B cell (primary cell): Measurements from ENCODE around the gene TSPAN9. TPM values are rescaled to one million over a fixed set of nuclear protein-coding genes. Genes with fewer than 3 reads are reported as not detected.

Source experiments
- ATAC-seq: fragments of 200-7000 bp; cut with Tn5 transposase; one replicate; pipeline ENCODE4 v1.10.0; 2021; ENCODE audit warnings: low read depth, mild to moderate bottlenecking, moderate number of reproducible peaks, moderate library complexity
- CTCF ChIA-PET: fragments of 350-600 bp; sonication (Branson Sonifier 250); formaldehyde crosslinking; loops from one replicate; lab custom pipeline; 2021; ENCODE audit warnings: antibody characterized with exemption, inconsistent platforms; lab: Charles Lee
- POLR2A ChIA-PET: fragments of 350-600 bp; sonication (Branson Sonifier 250); formaldehyde crosslinking; loops from one replicate; lab custom pipeline; 2021; ENCODE audit warnings: antibody characterized with exemption; lab: Charles Lee
- DNase-seq: peaks from one replicate; pipeline ENCODE4 v3.0.0; 2013
- H2AFZ ChIP-seq: 2 replicates; pipeline ENCODE4 v1.6.1; 2012; ENCODE audit warnings: mild to moderate bottlenecking, low read depth, low read length; ENCODE audit not compliant: insufficient read depth, poor library complexity, severe bottlenecking
- H3K27ac ChIP-seq, 2 donors: 1 replicate in 1 of 2; 2 replicates in 1 of 2; pipeline ENCODE4 v1.5.1; 2012 to 2013; ENCODE audit warnings: low read length in 2 of 2, mild to moderate bottlenecking in 2 of 2, moderate library complexity in 1 of 2
- H3K27me3 ChIP-seq, 4 experiments: fragments of 200-600 bp in 1 of 4; sonication (generic) in 1 of 4; replicated peaks in 1 of 4; 1 replicate in 2 of 4; 2 replicates in 2 of 4; pipeline versions ENCODE4 v1.6.1 to v1.7.0; 2013 to 2016; ENCODE audit warnings: low read length in 3 of 4, mild to moderate bottlenecking in 2 of 4, mixed read lengths in 1 of 4, moderate library complexity in 1 of 4; ENCODE audit not compliant: insufficient read depth in 4 of 4, control insufficient read depth in 3 of 4; ENCODE audit errors: control extremely low read depth in 1 of 4
- H3K36me3 ChIP-seq, 2 experiments: replicated peaks in 1 of 2; 1 replicate in 1 of 2; 2 replicates in 1 of 2; pipeline versions ENCODE4 v1.6.1 to v1.7.1; 2013; ENCODE audit warnings: low read length in 1 of 2; ENCODE audit not compliant: insufficient read depth in 2 of 2, control insufficient read depth in 1 of 2; ENCODE audit errors: control extremely low read depth in 1 of 2, extremely low read depth in 1 of 2
- H3K4me1 ChIP-seq, 2 donors: fragments of 200-600 bp in 1 of 2; sonication (generic) in 1 of 2; 1 replicate in 1 of 2; 2 replicates in 1 of 2; pipeline versions ENCODE4 v1.5.1 to v1.6.1; 2013 to 2017; ENCODE audit warnings: low read length in 2 of 2; ENCODE audit not compliant: control insufficient read depth in 2 of 2, insufficient read depth in 2 of 2
- H3K4me2 ChIP-seq: replicated peaks from 2 replicates; pipeline ENCODE3; 2012; ENCODE audit warnings: mild to moderate bottlenecking, low read depth, low read length; ENCODE audit not compliant: poor library complexity, severe bottlenecking
- H3K4me3 ChIP-seq, 5 experiments: fragments of 200-600 bp in 1 of 5; sonication (generic) in 1 of 5; 1 replicate in 3 of 5; 2 replicates in 2 of 5; pipeline versions ENCODE4 v1.5.1 to v1.7.0; 2011 to 2016; ENCODE audit warnings: low read length in 4 of 5, mild to moderate bottlenecking in 4 of 5, low read depth in 2 of 5, control low read depth in 1 of 5, moderate library complexity in 1 of 5; ENCODE audit not compliant: insufficient read depth in 1 of 5; ENCODE audit errors: control extremely low read depth in 1 of 5, extremely low read depth in 1 of 5
- H3K79me2 ChIP-seq: fragments of 200-600 bp; sonication (generic); one replicate; pipeline ENCODE4 v1.6.0; 2016; ENCODE audit warnings: low read length; ENCODE audit not compliant: control insufficient read depth, insufficient read depth
- H3K9ac ChIP-seq: fragments of 200-600 bp; sonication (generic); 2 replicates; pipeline ENCODE4 v1.6.1; 2017; ENCODE audit warnings: mild to moderate bottlenecking, low read length, moderate library complexity
- H3K9me3 ChIP-seq, 3 donors: one replicate each; pipeline versions ENCODE4 v1.6.1 to v1.7.1; 2013; ENCODE audit warnings: low read length in 2 of 3; ENCODE audit not compliant: control insufficient read depth in 2 of 3, insufficient read depth in 1 of 3; ENCODE audit errors: control extremely low read depth in 1 of 3
- H4K20me1 ChIP-seq: 2 replicates; pipeline ENCODE4 v1.6.0; 2012; ENCODE audit warnings: mild to moderate bottlenecking, low read length; ENCODE audit not compliant: insufficient read depth, control insufficient read depth, poor library complexity, severe bottlenecking
- H3K27ac Mint-ChIP-seq: one replicate; pipeline ENCODE4 v1.8.0; 2021; ENCODE audit warnings: mixed read lengths
- H3K27me3 Mint-ChIP-seq: one replicate; pipeline ENCODE4 v1.8.0; 2021; ENCODE audit warnings: mixed read lengths
- H3K4me1 Mint-ChIP-seq: one replicate; pipeline ENCODE4 v1.8.0; 2021; ENCODE audit warnings: mixed read lengths
- H3K4me3 Mint-ChIP-seq: one replicate; pipeline ENCODE4 v1.8.0; 2021; ENCODE audit warnings: mixed read lengths
- H3K9me3 Mint-ChIP-seq: one replicate; pipeline ENCODE4 v1.8.0; 2022; ENCODE audit warnings: mixed read lengths; ENCODE audit not compliant: insufficient read depth
- CTCF ChIP-seq: fragments of 200-600 bp; IDR thresholded peaks from one replicate; pipeline ENCODE4 v1.8.0; 2022; ENCODE audit warnings: antibody characterized with exemption, mild to moderate bottlenecking
- EZH2 ChIP-seq: IDR thresholded peaks from 2 replicates; pipeline ENCODE4 v1.6.1; 2012; ENCODE audit warnings: borderline replicate concordance, low read depth, mild to moderate bottlenecking, moderate library complexity, low read length; ENCODE audit not compliant: insufficient read depth, poor library complexity, severe bottlenecking
- whole genome bisulfite sequencing: methylation state at CpG from one replicate; pipeline ENCODE4 v1.1.5; 2013; ENCODE audit warnings: missing lambda C conversion rate; ENCODE audit not compliant: insufficient coverage; 5-methylcytosine and 5-hydroxymethylcytosine counted together
- intact Hi-C: fragments of 100-400 bp; cut with micrococcal nuclease; formaldehyde crosslinking; loops from one replicate; pipeline ENCODE4 v1.10.0; 2022
- polyA plus RNA-seq: library from polyadenylated mRNA; depleted of rRNA; stranded (reverse); fragments of >200 nt; gene quantifications from 2 replicates; pipeline ENCODE4 v1.2.3, GENCODE V29; 2012
- total RNA-seq, 2 donors: library from RNA; stranded (reverse); fragments of 120-200 nt in 1 of 2; gene quantifications; 1 replicate in 1 of 2; 2 replicates in 1 of 2; pipeline versions ENCODE4 v1.2.3 to v1.2.4, GENCODE V29; 2013 to 2022

The TSPAN9 gene
- total and polyA plus RNA-seq, 2 donors (not counting 1 experiment from before 2014, with no cell fraction given) = 0.15 to 0.37 TPM

GRCh38 chr12:3207175-3207574, 130.0 kb downstream of the TSPAN9 start:
- Histone ChIP-seq H3K27me3 (peaks cover 0 to 18% (median 6%) of the 10 kb centered on the region in 4 experiments), H3K4me3 (no peak overlapping the region), H3K4me2 (no peak overlapping the region), H3K9me3 (no peaks in the 10 kb centered on the region), H2AFZ (no peak overlapping the region), H4K20me1 (no peaks in the 10 kb centered on the region), H3K36me3 (no peaks in the 10 kb centered on the region), H3K4me1 (peaks cover 0 to 6% of the 10 kb centered on the region in 2 donors), H3K9ac (no peak overlapping the region), H3K79me2 (no peaks in the 10 kb centered on the region), H3K27ac (no peak overlapping the region)
- CTCF ChIA-PET = no interaction called here
- no peak overlapping the region for H3K4me3 Mint-ChIP-seq
- no peak for ATAC-seq
- intact Hi-C loops = no loop called here
- peaks cover 25% of the 10 kb centered on the region for H3K27me3 Mint-ChIP-seq
- POLR2A ChIA-PET = no interaction called here
- H3K9me3 Mint-ChIP-seq = no peaks in the 10 kb centered on the region
- no peaks in the 10 kb centered on the region for H3K4me1 Mint-ChIP-seq
- 83% methylated on average over 5 of the region's 7 CpGs for WGBS
- no peak overlapping the region for H3K27ac Mint-ChIP-seq
- DNase-seq = no peak
- TF ChIP-seq EZH2 (no peak), CTCF (no peak)

DNA sequence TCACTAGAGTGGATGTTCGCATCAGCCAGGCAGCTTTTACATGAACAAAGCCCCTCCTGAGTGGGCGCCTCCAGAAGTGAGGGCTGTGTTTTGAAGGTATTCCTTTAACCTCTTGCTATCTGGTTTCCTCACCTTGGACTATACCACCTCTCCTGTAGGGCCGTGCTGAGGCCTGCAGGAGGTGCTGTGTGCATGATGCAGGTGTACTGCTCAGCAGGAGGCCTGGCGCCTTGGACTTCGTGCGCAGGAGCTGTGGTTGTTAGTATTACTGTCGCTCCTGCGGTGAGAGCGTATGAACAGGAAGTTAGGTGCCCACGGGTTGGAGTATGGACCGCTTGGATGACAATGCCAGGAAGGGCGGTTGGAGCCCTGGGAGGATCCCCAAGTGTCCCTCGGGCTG, 130.7 kb downstream of the TSPAN9 start:
- Mint-ChIP-seq H3K27me3 (peaks cover 23% of the 10 kb centered on the region), H3K4me1 (no peaks in the 10 kb centered on the region), H3K9me3 (no peaks in the 10 kb centered on the region), H3K27ac (no peak overlapping the region), H3K4me3 (no peak overlapping the region)
- Histone ChIP-seq H3K4me2 (no peak overlapping the region), H3K27ac (no peak overlapping the region), H3K9ac (no peak overlapping the region), H3K4me1 (peaks cover 0 to 6% of the 10 kb centered on the region in 2 donors), H2AFZ (no peak overlapping the region), H3K27me3 (peaks cover 0 to 12% (median 2%) of the 10 kb centered on the region in 4 experiments), H3K36me3 (no peaks in the 10 kb centered on the region), H3K4me3 (no peak overlapping the region), H3K9me3 (no peaks in the 10 kb centered on the region), H4K20me1 (no peaks in the 10 kb centered on the region), H3K79me2 (no peaks in the 10 kb centered on the region)
- ChIA-PET CTCF (interaction anchor here (0.7 kb wide), 1 partner anchor 12 kb away, joined by 3 read pairs; no protein-coding TSS in a partner anchor), POLR2A (no interaction called here)
- ATAC-seq (no peak), DNase-seq (no peak)
- TF ChIP-seq CTCF (no peak), EZH2 (no peak)
- intact Hi-C loops = no loop called here
- 85% methylated on average over 12 of the region's 13 CpGs for WGBS
